WI38 (cell line): ENCODE measurements around the gene ZBTB47.

Source experiments
- H3K4me3 ChIP-seq: 2 replicates; pipeline ENCODE4 v1.5.1; 2011; ENCODE audit warnings: low read depth, mild to moderate bottlenecking, control low read depth, low read length
- CTCF ChIP-seq: IDR thresholded peaks from 2 replicates; pipeline ENCODE4 v1.5.1; 2012; ENCODE audit warnings: low read depth, mild to moderate bottlenecking, control low read depth, low read length

ZBTB47 gene

GRCh38 chr3:42698216-42698910, 44.9 kb downstream of the ZBTB47 start:
- TF ChIP-seq CTCF = no peak
- H3K4me3 ChIP-seq = no peak overlapping the region

DNA sequence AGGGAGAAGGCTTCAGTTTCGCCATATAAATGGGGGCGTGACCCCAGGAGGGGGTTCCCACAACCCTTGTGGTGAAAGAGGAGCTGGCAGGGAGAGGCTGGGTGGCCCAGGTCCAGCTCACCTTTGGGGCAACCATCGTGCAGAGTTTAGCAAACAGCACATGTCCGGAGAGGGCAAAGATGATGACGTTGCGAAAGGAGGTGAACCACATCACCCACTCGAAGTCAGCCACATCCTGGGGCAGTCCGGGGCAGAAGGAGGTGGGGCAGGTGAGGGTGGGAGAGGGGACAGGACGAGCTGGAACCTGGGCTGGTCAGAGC, 45.4 kb downstream of the ZBTB47 start:
- TF ChIP-seq CTCF = no peak
- H3K4me3 ChIP-seq = no peak overlapping the region

DNA sequence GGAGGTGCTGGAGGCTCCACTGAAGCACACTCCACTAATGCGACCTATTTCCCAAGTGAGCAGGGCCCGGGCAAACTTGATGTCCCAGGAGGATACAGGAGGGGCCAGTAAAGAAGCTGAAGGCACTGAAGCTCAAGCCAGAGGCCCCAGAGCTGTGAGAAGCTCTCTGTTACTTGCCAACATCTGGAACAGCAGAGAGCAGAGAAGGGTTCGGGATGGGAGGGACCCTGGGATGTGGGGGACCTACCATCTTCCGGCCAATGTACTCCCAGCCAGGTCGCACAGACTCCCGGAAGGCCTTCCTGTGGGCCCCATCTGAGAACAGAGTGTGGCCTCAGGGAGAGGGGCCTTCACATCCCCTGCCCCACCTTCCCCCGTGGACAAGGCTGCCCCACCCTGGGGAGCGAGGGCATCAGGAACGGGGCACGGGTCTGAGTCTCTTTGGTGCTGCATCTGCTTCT, 46.0 kb downstream of the ZBTB47 start:
- no peak overlapping the region for H3K4me3 ChIP-seq
- TF ChIP-seq CTCF = no peak

DNA sequence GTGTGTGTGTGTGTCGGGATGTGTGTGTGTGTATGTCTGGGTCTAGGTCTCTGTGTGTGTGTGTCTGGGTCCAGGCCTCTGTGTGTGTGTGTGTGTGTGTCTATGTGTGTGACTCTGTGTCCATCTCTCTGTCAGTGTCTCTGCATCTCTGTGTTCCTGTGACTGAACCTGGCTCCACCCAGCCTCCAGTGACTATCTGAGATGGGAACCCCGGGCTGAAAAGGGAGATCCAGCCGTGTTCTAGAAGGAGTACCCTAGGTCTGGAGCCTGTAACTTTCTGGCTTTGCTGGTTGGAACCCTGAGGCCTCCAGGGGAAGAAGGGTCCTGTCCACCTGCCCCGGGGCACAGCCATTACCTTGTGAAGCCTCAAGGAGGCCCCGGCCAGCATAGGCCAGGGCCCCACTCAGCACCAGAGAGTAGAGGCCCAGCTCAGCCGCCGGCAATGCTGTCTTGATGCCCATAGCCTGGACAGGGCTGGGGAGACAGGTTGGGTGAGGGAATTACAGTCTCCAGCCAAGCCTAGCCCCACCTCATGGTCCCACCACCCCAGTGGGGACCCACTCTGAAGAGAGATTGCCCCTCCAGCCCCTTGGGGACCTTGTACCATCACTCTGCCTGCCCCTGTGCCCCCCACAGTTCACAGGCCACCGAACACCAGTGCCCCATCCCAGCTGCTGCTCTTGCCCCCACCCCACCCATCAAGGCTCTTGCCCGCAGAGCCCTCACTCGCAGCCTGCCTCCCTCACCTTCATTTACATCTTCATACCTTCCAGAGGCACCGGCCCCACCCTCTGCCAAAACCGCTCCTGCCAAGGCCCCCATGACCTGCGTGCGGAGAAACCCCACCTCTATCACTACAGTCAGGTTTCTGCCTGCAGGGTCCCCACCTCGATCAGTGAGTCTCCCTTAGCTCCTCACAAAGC, 47.1 kb downstream of the ZBTB47 start:
- TF ChIP-seq CTCF = no peak
- H3K4me3 ChIP-seq = no peak overlapping the region

DNA sequence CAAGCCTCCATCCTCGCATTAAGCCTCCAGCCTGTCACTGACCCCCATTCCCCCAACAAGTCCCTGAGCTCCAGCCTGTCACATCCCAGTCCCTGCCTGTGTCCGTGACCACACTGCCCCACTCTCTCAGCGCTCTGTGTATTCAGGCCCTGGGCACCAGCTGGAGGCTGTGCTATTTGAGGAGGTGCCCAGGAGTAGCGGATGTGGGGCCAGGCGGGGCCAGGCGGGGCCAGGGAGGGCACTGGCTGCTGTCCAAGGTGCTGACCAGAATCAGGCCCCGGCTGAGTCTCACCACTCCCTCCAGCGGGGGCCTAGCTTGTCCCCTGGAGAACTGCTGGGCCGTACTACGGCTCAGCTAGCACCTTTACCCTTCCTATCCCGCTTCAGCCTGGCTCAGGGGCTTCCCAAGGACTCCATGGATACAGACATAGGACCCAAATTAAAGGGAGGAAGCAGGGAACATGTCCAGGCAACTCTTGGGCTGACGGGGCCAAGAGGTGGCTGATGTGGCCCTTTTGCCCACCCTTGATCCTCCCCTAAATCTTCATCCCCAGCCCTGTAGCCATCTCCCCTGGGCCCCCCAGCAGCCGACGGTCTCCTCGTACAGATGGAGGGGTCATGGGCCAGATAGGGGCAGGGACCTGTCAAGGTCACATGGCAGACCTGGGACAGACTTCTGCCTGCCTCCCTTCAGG, 48.0 kb downstream of the ZBTB47 start:
- no peak for TF ChIP-seq CTCF
- no peak overlapping the region for H3K4me3 ChIP-seq

GRCh38 chr3:42702066-42702951, 48.8 kb downstream of the ZBTB47 start, which contains the start of gene HHATL:
Gene HHATL (minus strand): TSS chr3:42702798. CDS start chr3:42700826, 1,972 bp downstream.
- no peak for TF ChIP-seq CTCF
- no peak within 1 kb of the TSS for H3K4me3 ChIP-seq
